B cell (primary cell): ENCODE results near the gene GGN.

Experiments
- CTCF ChIP-seq: fragments of 200-600 bp; IDR thresholded peaks from one replicate; pipeline ENCODE4 v1.8.0; 2022; ENCODE audit warnings: antibody characterized with exemption, mild to moderate bottlenecking
- EZH2 ChIP-seq: IDR thresholded peaks from 2 replicates; pipeline ENCODE4 v1.6.1; 2012; ENCODE audit warnings: borderline replicate concordance, low read depth, mild to moderate bottlenecking, moderate library complexity, low read length; ENCODE audit not compliant: insufficient read depth, poor library complexity, severe bottlenecking

GRCh38 chr19:38340927-38341326 lies 46.9 kb downstream of the GGN start:
- no peak for TF ChIP-seq CTCF
- no peak for TF ChIP-seq EZH2
